ENCODE results near the gene MALSU1.

GRCh38 chr7:23293500-23294073 lies 5.6 kb upstream of the MALSU1 start:
- TF ChIP-seq CTCF (IDR thresholded peaks at IDR 0.05) (no peak), EP300 (IDR thresholded peaks at IDR 0.05; ENCODE audit: low read depth) (no peak), POLR2A (IDR thresholded peaks at IDR 0.05) (no peak)

Data from transverse colon (tissue), 3 donors.